GM18499 (cell line): ENCODE data around the gene DHODH.
"Not testable (repeated sequence)": the region's sequence is repeated elsewhere in the genome, so short reads cannot be mapped to it uniquely, and the experiment has no call there.

Source experiments
- ATAC-seq: cut with Tn5 transposase; IDR thresholded peaks from one replicate; pipeline ENCODE4 v1.9.1; 2021; ENCODE audit warnings: moderate number of reproducible peaks; ENCODE audit not compliant: insufficient read depth, unreplicated experiment

The DHODH gene

DNA sequence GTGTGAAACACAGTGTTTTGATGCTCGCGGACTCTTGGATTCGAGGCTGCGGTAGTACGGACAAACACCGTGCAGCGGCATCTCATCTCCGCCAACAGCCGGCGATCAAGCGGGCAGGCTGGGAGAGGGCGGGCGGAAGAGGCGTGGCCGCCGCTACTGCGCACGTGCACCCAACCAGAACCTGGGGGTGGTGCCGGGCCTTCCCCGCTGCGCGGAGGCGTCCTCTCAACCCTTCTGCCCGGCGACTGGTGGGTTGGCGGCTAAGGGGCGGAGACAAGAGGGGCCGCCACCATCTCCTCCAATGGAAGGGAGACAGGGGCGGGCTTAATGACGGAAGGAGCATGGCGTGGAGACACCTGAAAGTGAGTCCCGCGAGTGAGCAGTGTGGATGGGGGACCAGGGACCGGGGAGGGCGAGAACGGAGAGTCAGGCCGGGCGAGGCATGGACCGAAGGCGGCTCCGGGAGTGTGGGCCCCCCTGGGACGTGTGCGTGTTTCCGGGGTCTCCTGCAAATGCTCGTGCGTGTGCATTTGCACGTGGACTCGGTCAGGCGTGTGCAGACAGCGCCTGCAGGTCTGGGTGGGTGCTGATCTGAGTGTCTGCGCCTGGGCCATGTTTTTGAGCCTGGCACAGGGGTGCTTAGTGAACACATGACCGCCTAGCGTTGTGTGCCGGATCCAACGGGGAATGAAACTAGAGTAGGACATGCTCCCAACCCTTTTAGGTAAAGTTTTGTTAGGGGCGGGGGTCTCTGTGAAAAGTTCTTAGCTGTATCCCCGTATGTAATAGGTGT is at the start of gene DHODH:
Gene DHODH (plus strand): TSS at position 321 of the 793 bp plus-strand sequence. CDS start 21 bp downstream, at position 342.
- peak; percentile 93 for ATAC-seq

DNA sequence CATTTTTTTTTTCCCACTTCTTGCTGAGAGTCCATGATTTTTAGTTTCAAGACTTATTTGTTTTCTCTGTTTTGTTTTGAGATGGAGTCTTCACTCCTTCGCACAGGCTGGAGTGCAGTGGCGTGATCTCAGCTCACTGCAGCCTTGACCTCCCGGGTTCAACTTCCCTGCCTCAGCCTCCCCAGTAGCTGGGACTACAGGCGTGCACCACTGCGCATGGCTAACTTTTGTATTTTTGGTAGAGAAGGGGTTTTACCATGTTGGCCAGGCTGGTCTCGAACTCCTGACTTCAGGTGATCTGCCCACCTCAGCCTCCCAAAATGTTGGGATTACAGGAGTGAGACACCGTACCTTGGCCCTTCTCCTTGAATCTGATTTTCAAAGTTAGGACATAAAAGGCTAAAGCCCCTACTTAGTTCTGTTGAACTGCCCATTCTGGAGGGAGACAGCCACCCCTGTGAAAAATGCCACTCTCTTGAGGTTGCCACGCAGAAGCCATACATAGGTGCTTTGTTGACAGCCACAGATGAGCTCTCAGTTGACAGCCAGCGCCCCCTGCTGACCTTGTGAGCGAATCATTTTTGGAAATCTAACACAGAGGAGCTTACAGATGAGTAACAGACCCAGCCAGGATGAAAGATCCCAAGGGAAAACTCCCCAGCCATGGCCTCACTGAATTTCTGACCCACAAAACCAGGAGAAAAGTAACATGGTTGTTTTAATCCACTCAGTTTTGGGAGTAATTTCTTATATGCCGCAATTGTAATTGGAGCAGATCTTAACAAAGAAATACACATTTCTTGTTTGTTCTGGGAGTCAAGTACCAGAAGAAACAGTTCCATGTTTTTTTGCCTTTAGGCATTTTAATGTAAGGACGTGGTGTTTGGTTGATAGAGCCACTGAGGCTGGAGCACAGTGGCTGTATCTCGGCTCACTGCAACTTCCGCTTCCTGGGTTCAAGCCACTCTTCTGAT is 47.2 kb upstream of the DHODH start:
- no peak for ATAC-seq

DNA sequence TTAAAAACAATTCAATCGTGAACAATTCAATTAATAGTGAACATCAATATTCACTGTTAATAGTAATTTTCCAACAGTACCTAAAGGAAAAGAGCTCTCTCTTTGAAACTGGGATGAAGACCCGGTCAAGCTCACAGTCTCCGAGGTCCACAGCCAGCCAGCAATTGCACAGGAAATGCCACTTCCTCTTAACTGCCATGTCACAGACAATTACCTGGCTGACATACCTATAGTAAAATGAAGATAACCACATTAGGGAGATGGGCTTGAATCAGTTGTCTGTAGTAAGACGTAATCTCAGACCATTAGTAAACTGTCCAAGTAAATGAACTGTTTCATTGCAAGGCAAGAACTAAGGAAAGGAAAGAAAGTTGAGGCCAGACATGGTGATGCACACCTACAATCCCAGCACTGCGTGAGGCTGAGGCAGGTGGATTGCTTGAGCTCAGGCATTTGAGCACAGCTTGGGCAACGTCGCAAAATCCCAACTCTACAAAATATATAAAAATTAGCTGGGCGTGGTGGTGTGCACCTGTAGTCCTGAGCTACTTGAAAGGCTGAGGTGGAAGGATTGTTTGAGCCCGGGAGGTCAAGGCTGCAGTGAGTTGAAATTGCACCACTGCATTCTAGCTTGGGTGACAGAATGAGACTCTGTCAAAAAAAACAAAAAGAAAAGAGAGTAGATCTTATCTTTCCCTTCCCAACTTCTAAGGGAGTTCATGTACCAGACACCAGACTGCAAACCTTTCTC is 45.2 kb upstream of the DHODH start:
- ATAC-seq, result no peak

DNA sequence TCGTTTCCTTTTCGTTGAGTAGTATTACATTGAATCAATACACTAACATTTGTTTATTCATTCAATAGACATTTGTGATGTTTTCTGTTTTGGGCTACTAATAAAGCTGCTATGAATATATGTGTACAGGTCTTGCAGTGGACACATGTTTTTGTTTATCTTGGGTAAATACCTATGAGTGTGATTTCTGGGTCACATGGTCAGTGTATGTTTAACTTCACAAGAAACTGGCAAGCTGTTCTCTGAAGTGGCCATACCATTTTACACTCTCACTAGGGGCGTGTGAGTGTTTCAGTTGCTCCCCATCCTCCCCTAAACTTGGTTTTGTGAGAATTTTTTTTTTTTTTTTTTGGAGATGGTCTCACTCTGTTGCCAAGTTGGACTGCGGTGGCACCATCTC is 43.3 kb upstream of the DHODH start:
- no peak for ATAC-seq

DNA sequence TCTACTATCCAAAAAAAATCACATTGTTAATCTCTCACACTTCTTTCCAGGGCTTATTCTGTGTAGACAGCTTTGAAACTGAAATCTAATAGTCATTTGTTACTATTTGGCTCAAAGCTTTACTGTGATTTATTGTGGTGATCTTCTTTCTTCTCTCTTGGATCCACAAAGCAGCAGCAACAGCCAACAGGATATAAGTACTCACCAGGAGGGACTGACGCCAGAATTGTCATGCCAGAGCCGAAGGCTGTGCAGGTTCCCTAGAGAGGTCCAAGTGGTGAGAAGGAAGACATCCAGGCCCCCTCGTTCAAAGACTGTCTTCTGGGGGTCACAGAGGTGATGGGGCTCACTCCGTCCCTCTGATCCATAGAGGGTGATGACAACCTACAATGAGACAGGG is 41.6 kb upstream of the DHODH start:
- ATAC-seq, result no peak

DNA sequence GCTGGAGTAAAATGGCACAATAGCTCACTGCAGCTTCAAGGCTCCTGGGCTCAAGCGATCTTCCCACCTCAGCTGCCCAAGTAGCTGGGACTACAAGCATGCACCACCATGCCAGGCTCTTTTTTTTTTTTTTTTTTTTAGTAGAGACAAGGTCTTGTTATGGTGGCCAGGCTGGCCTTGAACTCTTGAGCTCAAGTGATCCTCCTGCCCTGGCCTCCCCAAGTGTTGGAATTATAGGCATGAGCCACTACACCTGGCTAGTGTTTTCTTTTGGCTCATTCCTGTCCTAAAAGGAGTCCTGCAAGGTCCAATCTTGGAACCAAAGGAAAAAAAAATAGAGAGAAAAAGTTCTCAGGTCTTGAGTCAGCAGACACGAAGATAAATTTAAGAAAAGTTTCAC is 39.2 kb upstream of the DHODH start:
- no peak for ATAC-seq

DNA sequence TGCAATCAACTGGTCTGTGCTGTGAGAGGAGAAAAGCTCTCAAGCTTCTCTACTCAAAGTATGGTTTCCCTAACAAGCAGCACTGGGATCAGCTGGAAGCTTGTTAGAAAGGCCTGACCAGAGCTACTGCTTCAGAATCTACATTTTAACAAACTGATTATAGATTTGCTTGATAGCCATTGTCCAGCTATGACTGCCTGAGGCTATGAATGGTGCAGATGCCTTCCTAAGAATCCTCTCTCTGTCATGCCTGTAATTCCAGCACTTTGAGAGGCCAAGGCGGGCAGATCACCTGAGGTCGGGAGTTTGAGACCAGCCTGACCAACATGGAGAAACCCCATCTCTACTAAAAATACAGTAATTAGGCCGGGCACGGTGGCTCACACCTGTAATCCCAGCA is 37.0 kb upstream of the DHODH start:
- ATAC-seq, result no peak

DNA sequence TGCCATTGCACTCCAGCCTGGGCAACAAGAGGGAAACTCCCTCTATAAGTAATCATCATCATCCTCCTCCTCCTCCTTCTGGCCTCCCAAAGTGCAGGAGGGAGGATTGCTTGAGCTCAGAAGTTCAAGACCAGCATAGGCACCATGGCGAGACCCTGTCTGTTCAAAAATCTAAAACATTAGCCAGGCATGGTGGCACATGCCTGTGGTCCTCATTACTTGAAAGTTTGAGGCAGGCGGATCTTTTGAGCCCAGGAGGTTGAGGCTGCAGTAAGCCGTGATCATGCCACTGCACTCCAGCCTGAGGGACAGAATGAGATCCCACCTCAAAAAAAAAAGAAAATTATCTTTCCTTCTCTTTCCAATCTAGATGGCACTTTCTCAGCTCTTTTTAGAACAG is 36.2 kb upstream of the DHODH start:
- ATAC-seq, result no peak

DNA sequence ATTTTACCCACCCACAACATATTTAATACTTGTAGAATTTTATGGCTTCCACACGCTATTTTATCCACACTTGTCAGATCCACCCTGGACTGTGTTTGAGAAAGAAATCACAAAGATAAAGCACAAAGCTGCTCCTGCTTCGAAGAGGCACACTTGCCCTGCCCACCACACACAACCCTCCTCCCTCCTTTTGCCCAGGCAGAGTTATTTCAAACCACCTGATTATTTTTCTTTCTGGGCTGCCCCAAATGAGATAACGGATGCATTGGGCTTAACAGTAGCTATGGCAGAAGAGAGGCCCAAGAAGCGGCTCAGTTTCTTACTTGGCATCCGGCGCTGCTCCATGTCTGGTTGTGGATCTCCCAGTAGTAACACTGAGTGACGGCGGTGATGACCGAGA is 35.5 kb upstream of the DHODH start:
- ATAC-seq, result no peak

DNA sequence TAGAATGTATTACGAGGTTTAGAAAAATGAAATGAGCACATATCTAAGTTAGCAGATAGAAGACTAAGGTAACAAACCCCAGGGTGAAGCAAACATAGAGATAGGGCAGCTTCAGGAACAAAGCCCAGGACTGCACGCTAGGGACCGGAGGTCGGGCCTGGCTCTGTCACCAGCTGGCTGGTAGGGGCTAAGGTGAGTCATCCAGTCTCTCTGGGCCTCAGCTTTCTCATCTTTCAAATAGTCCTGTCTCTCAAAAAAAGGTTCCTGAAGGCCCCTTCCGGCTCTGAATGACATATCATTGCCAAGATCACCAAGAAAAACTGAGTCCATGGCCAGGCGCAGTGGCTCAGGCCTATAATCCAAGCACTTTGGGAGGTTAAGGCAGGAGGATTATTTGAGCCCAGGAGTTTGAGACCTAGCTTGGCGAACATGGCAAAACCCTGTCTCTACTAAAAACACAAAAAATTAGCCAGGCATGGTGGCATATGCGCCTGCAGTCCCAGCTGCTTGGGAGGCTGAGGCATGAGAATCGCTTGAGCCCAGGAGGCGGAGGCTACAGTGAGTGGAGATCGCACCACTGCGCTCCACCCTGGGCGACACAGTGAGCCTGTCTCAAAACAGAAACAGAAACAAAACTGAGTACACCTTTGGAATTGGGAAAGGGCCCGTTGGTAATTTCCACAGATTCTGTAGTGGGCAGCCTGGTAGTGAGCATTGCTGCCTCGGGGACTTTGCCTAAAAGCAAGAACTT is 34.3 kb upstream of the DHODH start:
- ATAC-seq, result no peak

DNA sequence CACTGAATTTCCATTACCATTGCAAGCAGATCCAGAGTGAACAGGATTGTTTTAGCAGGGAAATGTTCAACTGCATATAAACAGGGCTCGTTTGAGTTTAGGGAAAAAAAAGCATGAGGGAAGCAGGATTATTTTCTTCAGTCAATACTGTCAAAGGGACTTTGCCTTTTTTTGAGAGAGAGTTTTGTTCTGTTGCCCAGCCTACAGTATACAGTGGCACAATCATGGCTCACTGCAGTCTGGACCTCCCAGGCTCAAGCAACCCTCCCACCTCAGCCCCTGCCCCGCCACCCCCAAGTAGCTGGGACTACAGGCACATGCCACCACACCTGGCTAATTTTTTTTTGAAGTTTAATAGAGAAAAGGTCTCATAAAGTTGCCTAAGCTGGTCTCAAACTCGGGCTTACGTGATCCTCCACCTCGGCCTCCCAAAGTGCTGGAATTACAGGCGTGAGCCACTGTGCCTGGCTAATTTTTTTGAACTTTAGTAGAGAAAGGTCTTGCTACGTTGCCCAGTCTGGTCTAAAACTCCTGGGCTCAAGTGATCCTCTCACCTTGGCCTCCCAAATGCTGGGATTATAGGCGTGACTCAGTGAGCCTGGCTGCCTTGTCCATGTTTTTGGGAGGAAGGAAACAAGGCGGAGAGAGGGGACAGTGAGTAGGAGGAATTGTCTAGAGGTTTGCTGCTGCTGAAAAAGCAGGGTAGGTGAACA is 23.1 kb upstream of the DHODH start:
- no peak for ATAC-seq

DNA sequence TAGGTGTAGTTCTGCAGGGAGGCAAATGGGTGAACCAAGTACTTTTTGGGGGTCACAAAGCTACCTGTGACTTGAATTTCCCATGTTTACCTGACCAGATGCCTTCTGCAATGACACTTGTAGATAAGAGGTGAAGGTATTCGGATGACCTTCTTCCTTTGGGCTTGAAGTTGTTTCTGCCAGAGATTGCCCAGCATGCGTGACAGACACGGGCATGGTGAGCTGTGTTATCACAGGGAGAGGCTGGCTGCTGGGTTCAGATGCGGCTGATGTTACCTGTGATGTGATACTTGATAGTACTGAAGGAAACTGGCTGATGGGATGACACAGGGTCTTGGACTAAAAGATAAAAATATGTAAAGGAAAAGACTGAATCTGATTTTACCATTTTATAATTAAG is 22.4 kb upstream of the DHODH start:
- no peak for ATAC-seq

DNA sequence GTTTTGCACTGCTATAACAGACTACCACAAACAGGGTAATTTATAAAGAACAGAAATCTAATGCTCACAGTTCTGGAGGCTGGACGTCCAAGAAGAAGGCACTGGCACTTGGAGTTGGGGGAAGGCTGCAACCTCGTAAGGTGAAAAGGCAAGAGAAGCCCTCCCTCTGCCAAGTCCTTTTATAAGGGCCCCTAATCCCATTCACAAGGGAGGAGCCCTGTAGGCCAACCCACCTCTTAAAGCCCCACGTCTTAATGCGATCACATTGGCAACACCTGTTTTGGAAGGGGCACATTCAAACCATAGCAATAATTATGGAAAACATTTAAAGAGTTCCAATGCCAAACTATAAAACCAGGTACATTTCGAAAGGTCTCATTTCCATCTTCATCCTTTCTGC is 13.5 kb upstream of the DHODH start:
- no peak for ATAC-seq

DNA sequence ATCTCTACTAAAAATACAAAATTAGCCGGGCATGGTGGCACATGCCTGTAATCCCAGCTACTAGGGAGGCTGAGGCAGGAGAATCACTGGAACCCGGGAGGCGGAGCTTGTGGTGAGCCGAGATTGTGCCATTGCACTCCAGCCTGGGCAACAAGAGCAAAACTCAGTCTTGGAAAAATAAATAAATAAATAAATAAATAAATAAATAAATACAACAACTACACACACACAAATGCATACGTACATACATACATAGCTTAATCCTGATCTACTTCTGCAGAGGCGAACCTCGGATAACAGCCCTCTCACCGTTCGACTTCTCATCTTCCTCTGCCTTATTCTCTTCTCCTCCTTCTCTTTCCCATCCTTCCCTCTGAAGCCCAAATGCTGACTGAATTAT is 11.0 kb upstream of the DHODH start:
- ATAC-seq, result not testable (repeated sequence)

DNA sequence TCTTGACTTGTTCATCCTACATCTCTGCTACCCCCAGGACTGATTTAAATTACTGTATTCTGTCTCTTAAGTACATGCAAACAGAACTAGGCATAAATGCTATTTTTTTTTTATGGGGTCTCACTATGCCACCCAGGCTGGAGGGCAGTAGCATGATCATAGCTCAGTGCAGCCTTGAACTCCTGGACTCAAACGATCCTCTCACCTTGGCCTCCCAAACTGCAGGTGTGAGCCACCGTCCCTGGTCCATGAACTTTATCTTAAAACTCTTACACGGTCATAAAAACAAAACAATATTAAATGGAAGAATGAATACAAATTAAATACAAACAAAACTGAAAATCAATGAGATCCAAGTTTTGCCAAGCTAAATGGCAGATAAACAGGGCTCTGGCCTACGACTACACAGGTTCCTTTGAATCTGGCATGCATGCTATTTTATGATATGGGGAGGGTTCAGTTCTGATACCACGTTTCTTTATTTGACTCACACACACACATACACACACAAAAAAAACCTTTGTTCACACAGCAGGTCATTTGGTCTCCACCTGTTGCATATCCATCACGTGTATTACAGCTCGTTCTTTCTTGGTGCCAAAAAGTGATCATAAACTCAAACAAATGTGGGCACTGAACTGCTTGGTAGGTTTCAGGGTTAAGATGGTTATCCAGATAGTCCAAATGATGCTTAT is 7.2 kb upstream of the DHODH start:
- ATAC-seq, result no peak

DNA sequence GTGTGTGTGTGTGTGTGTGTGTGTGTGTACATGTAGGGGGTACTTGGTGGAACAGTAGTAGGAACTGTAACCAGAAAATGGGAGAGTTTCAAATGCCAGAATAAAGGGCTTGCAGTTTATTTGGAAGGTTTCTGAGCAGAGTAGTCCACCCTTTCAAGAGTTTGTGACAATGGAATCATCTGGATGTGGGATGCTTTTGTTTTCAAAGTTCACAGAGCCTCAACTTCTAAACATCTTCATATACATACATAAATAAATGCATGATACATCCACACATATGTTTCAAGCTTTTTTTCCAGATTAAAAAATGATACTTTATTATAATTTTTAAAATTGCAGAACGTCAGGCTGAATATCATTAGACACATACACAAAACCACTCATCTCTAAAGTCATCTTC is 5.9 kb upstream of the DHODH start:
- no peak for ATAC-seq

DNA sequence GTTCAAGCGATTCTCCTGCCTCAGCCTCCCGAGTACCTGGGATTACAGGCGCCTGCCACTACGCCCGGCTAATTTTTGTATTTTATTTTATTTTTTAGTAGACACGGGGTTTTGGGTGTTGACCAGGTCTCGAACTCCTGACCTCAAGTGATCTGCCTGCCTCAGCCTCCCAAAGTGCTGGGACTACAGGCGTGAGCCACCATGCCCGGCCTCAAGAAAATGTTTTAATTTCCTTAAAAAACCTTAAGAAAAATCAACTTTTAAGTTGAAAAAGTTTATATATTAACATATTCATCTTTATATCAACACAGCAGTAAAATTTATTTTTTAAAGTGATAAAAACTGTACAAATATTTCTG is 500 bp upstream of the DHODH start:
- not testable (repeated sequence) for ATAC-seq

DNA sequence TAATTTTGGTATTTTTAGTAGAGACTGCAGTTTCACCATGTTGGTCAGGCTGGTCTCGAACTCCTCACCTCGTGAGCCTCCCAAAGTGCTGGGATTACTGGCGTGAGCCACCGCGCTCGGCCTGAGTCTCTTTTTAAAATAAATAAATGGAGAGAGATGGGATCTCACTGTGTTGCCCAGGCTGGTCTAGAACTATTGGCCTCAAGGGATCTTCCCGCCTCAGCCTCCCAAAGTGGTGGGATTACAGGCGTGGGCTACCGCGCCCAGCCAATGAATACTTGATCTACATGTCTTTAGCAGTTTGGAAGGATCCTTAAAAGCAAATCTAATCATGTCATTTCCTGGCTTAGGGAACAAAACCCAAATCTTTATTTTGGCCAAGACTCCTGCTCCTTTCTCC is 1.2 kb downstream of the DHODH start:
- ATAC-seq, result no peak

DNA sequence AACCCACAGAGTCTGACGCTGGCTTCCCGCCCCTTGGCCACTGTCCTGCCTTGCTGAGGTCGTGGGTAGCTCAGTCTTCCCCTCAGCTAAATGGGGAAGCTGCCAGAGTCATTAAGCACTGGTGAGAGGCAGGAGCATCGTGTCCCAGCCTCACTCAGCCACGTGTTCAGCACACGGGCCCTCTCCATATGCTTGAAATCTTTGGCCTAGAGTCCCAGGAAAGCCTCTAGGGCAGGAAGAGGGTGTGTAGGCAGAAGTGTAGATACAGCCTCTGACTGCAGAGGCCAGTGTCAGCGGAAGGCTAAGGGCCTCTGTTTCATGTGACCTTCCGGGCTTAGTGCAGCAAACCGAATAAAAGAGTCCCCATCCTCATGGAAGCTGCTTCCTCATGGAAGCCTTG is 4.1 kb downstream of the DHODH start:
- ATAC-seq, result no peak
